ENCODE results near the gene MRPL12. TPM values are rescaled to one million over a fixed set of nuclear protein-coding genes. Genes with fewer than 3 reads are reported as not detected.
"Not testable (repeated sequence)": the region's sequence is repeated elsewhere in the genome, so short reads cannot be mapped to it uniquely, and the experiment has no call there.

MRPL12 gene
- total RNA-seq = 59.8 TPM

GRCh38 chr17:81702934-81703746 lies at the start of gene MRPL12:
Gene MRPL12, plus strand, starts transcription at chr17:81703367. Its CDS starts 135 bp downstream, at chr17:81703502.
- peak; percentile 93 for DNase-seq (ENCODE audit: low spot score)

- no peak for DNase-seq (ENCODE audit: low spot score)
Observed at GRCh38 chr17:81655378-81656117, 47.6 kb upstream of the MRPL12 start.

GRCh38 chr17:81656118-81656743 lies 46.9 kb upstream of the MRPL12 start, which contains the start of gene PDE6G:
Gene PDE6G, minus strand, starts transcription at chr17:81656542. Its CDS starts 3,237 bp downstream, at chr17:81653305.
- DNase-seq (ENCODE audit: low spot score) = no peak

- DNase-seq (ENCODE audit: low spot score) = no peak
Observed at GRCh38 chr17:81656835-81657234, 46.3 kb upstream of the MRPL12 start.

- no peak for DNase-seq (ENCODE audit: low spot score)
Observed at GRCh38 chr17:81659038-81659437, 44.1 kb upstream of the MRPL12 start.

GRCh38 chr17:81660441-81660840 lies 42.7 kb upstream of the MRPL12 start:
- no peak for DNase-seq (ENCODE audit: low spot score)

GRCh38 chr17:81662002-81662401 lies 41.2 kb upstream of the MRPL12 start:
- DNase-seq (ENCODE audit: low spot score) = no peak

- no peak for DNase-seq (ENCODE audit: low spot score)
Observed at GRCh38 chr17:81664051-81664470, 39.1 kb upstream of the MRPL12 start.

- no peak for DNase-seq (ENCODE audit: low spot score)
Observed at GRCh38 chr17:81665205-81666091, 37.7 kb upstream of the MRPL12 start.

GRCh38 chr17:81666092-81666341 lies 37.1 kb upstream of the MRPL12 start:
- DNase-seq (ENCODE audit: low spot score) = no peak

GRCh38 chr17:81666342-81667191 lies 36.6 kb upstream of the MRPL12 start, which contains the start of the genes CCDC137 and OXLD1:
Gene CCDC137, plus strand, starts transcription at chr17:81666737. Its CDS starts 30 bp downstream, at chr17:81666767.
Gene OXLD1, minus strand, starts transcription at chr17:81666605. Its CDS starts 28 bp downstream, at chr17:81666577.
- peak; percentile 97 for DNase-seq (ENCODE audit: low spot score)

GRCh38 chr17:81667754-81668153 lies 35.4 kb upstream of the MRPL12 start:
- DNase-seq (ENCODE audit: low spot score) = peak; percentile 64

- no peak for DNase-seq (ENCODE audit: low spot score)
Observed at GRCh38 chr17:81672504-81672903, 30.7 kb upstream of the MRPL12 start.

GRCh38 chr17:81672954-81673353 lies 30.2 kb upstream of the MRPL12 start:
- DNase-seq (ENCODE audit: low spot score) = no peak

- no peak for DNase-seq (ENCODE audit: low spot score)
Observed at GRCh38 chr17:81673561-81674258, 29.5 kb upstream of the MRPL12 start.

- not testable (repeated sequence) for DNase-seq (ENCODE audit: low spot score)
Observed at GRCh38 chr17:81675515-81676221, 27.5 kb upstream of the MRPL12 start.

GRCh38 chr17:81676906-81677305 lies 26.3 kb upstream of the MRPL12 start:
- no peak for DNase-seq (ENCODE audit: low spot score)

- no peak for DNase-seq (ENCODE audit: low spot score)
Observed at GRCh38 chr17:81680150-81680549, 23.0 kb upstream of the MRPL12 start.

GRCh38 chr17:81681672-81682071 lies 21.5 kb upstream of the MRPL12 start:
- DNase-seq (ENCODE audit: low spot score) = no peak

Measured in ureter (tissue), 1 donor.